K562 (cell line): ENCODE data around the gene STK17A. TPM values are rescaled to one million over a fixed set of nuclear protein-coding genes. Genes with fewer than 3 reads are reported as not detected.
A peak's percentile ranks its signal among the peaks of the same experiment; 100 is the strongest.

Experiments
- ATAC-seq: fragments of 200-7000 bp; cut with Tn5 transposase; 3 replicates; pipeline ENCODE4 v1.9.1; 2020; ENCODE audit warnings: moderate library complexity
- BruUV-seq: library from RNA; stranded (reverse); fragments of 400-500 nt; replicated peaks from 2 replicates; lab custom pipeline; 2021; lab: Mats Ljungman, UMichigan
- CTCF ChIA-PET: fragments of 300-600 bp; formaldehyde crosslinking; extraction: SDS; loops from one replicate; lab custom pipeline; 2021; ENCODE audit warnings: low intra/inter-chr PET ratio; lab: Yijun Ruan, JAX
- POLR2A ChIA-PET: fragments of 300-600, 350-650 bp; sonication (Branson Sonifier 250); formaldehyde crosslinking; extraction: SDS; loops from one replicate; lab custom pipeline; 2021; ENCODE audit warnings: antibody characterized with exemption, inconsistent platforms; lab: Yijun Ruan, JAX
- DNase-seq, 4 experiments: peaks; one replicate each; pipeline versions ENCODE4 v3.0.0 to v3.0.0-alpha.2; 2011 to 2018; ENCODE audit warnings: low spot score in 3 of 4, mixed read lengths in 3 of 4; ENCODE audit errors: extremely low read depth in 1 of 4
- FAIRE-seq: peaks from 2 replicates; lab custom pipeline; 2011; peaks lifted over from hg19 to GRCh38; lab: Jason Lieb, UNC
- H2AFZ ChIP-seq: 2 replicates; pipeline ENCODE4 v1.6.0; 2011; ENCODE audit warnings: low read depth, low read length, control low read depth, inconsistent platforms
- H3K27ac ChIP-seq: fragments of 200-600 bp; 3 replicates; pipeline ENCODE4 v1.8.0; 2011; ENCODE audit warnings: low read depth, mild to moderate bottlenecking, control low read depth, inconsistent platforms, low read length, moderate library complexity, mixed read lengths; ENCODE audit errors: extremely low read depth
- H3K27me3 ChIP-seq, 2 experiments: fragments of 300-600 bp in 1 of 2; 2 replicates in 1 of 2; 3 replicates in 1 of 2; pipeline versions ENCODE4 v1.6.0 to v1.8.0; 2011; ENCODE audit warnings: inconsistent platforms in 2 of 2, low read length in 2 of 2, mild to moderate bottlenecking in 1 of 2, mixed read lengths in 1 of 2, moderate library complexity in 1 of 2; ENCODE audit not compliant: control insufficient read depth in 2 of 2, insufficient read depth in 2 of 2
- H3K36me3 ChIP-seq: fragments of 300-600 bp; 3 replicates; pipeline ENCODE4 v1.8.0; 2011; ENCODE audit warnings: mild to moderate bottlenecking, low read length, inconsistent platforms; ENCODE audit not compliant: control insufficient read depth, insufficient read depth
- H3K4me1 ChIP-seq, 2 experiments: fragments of 200-600 bp in 1 of 2; replicated peaks in 1 of 2; 2 replicates in 1 of 2; 3 replicates in 1 of 2; pipeline versions ENCODE4 v1.5.1 to v1.8.0; 2011; ENCODE audit warnings: inconsistent platforms in 2 of 2, low read length in 2 of 2, mild to moderate bottlenecking in 1 of 2, mixed read lengths in 1 of 2, moderate library complexity in 1 of 2; ENCODE audit not compliant: control insufficient read depth in 2 of 2, insufficient read depth in 2 of 2
- H3K4me2 ChIP-seq: 2 replicates; pipeline ENCODE4 v1.6.1; 2011; ENCODE audit warnings: low read length, control low read depth, inconsistent platforms, mixed read lengths; ENCODE audit not compliant: insufficient read depth
- H3K4me3 ChIP-seq: fragments of 200-600 bp; sonication (generic), shearing (Covaris generic); 2 replicates; pipeline ENCODE4 v1.5.1; 2016; ENCODE audit warnings: control low read depth, inconsistent platforms
- H3K79me2 ChIP-seq: fragments of 200-600 bp; 3 replicates; pipeline ENCODE4 v1.8.0; 2011; ENCODE audit warnings: low read length, inconsistent platforms; ENCODE audit not compliant: control insufficient read depth, insufficient read depth
- H3K9ac ChIP-seq, 2 experiments: 2 replicates each; pipeline versions ENCODE4 v1.6.0 to v1.6.1; 2011; ENCODE audit warnings: low read depth in 2 of 2, low read length in 2 of 2, control low read depth in 1 of 2, inconsistent platforms in 1 of 2, mild to moderate bottlenecking in 1 of 2, mixed read lengths in 1 of 2; ENCODE audit not compliant: insufficient read depth in 1 of 2
- H3K9me1 ChIP-seq: one replicate; pipeline ENCODE4 v1.6.0; 2011; ENCODE audit warnings: inconsistent platforms, mild to moderate bottlenecking, low read length, moderate library complexity; ENCODE audit not compliant: control insufficient read depth, insufficient read depth
- H3K9me3 ChIP-seq: replicated peaks from 2 replicates; pipeline ENCODE4 v1.5.1; 2011; ENCODE audit warnings: low read depth, low read length, inconsistent platforms; ENCODE audit not compliant: control insufficient read depth, insufficient read depth
- H4K20me1 ChIP-seq: replicated peaks from 2 replicates; pipeline ENCODE4 v1.6.1; 2011; ENCODE audit warnings: low read length, inconsistent platforms, mixed read lengths; ENCODE audit not compliant: control insufficient read depth, insufficient read depth
- BCOR ChIP-seq: fragments of 450-650 bp; IDR thresholded peaks from 2 replicates; pipeline ENCODE4 v1.6.1; 2016
- CBFA2T3 ChIP-seq: fragments of 450-650 bp; IDR thresholded peaks from 2 replicates; pipeline ENCODE4 v1.6.1; 2017
- CBX5 ChIP-seq: IDR thresholded peaks from 2 replicates; pipeline ENCODE4 v1.6.1; 2014; ENCODE audit warnings: low read depth, borderline replicate concordance
- KLF1 ChIP-seq: fragments of 450-650 bp; IDR thresholded peaks from 2 replicates; pipeline ENCODE4 v1.6.1; 2016; ENCODE audit warnings: missing genetic modification characterization, missing compliant biosample characterization
- MAFK ChIP-seq: IDR thresholded peaks from 2 replicates; pipeline ENCODE4 v1.6.1; 2011; ENCODE audit warnings: low read length, improper control_type of control experiment
- MAZ ChIP-seq, 2 experiments: fragments of 450-650 bp in 1 of 2; sonication (generic) in 1 of 2; formaldehyde crosslinking; IDR thresholded peaks in 1 of 2; conservative IDR thresholded peaks in 1 of 2; 2 replicates each; pipeline versions ENCODE4 v1.4.0 to v1.5.0; 2020; ENCODE audit warnings: mild to moderate bottlenecking in 1 of 2, missing genetic modification reagents in 1 of 2
- MYC ChIP-seq, 2 experiments: fragments of 250-450 bp in 1 of 2; sonication (Bioruptor Pico) in 1 of 2; IDR thresholded peaks; 2 replicates each; pipeline versions ENCODE4 v1.5.1 to v1.6.1; 2012 to 2021; ENCODE audit warnings: low read depth in 2 of 2, borderline replicate concordance in 1 of 2, improper control_type of control experiment in 1 of 2, low read length in 1 of 2, mild to moderate bottlenecking in 1 of 2, moderate library complexity in 1 of 2
- NR2C2 ChIP-seq, 2 experiments: fragments of 200-800 bp in 1 of 2; sonication (Bioruptor generic) in 1 of 2; sonication (generic) in 1 of 2; formaldehyde crosslinking in 1 of 2; IDR thresholded peaks; 2 replicates each; pipeline versions ENCODE4 v1.6.1 to v1.8.0; 2016 to 2022; ENCODE audit warnings: mild to moderate bottlenecking in 1 of 2, missing compliant biosample characterization in 1 of 2, missing genetic modification characterization in 1 of 2, missing genetic modification reagents in 1 of 2
- RB1 ChIP-seq: fragments of 450-650 bp; IDR thresholded peaks from 2 replicates; pipeline ENCODE4 v1.6.1; 2017; ENCODE audit warnings: low read depth, mild to moderate bottlenecking
- SAFB ChIP-seq: fragments of 200-400 bp; formaldehyde crosslinking; IDR thresholded peaks from 2 replicates; pipeline ENCODE4 v1.6.1; 2017; ENCODE audit warnings: low read depth, low read length, borderline replicate concordance
- SMAD2 ChIP-seq: fragments of 150-350 bp; IDR thresholded peaks from 2 replicates; pipeline ENCODE4 v1.6.1; 2014; ENCODE audit warnings: low read depth, mild to moderate bottlenecking, low read length
- TCF3 ChIP-seq: sonication (generic); formaldehyde crosslinking; IDR thresholded peaks from 2 replicates; pipeline ENCODE4 v1.4.0; 2020; ENCODE audit warnings: mild to moderate bottlenecking, missing genetic modification reagents
- TEAD1 ChIP-seq, 2 experiments: fragments of 450-650 bp in 1 of 2; sonication (generic) in 1 of 2; formaldehyde crosslinking; IDR thresholded peaks; 2 replicates each; pipeline versions ENCODE4 v1.4.0 to v1.8.0; 2020 to 2022; ENCODE audit warnings: mild to moderate bottlenecking in 2 of 2, missing genetic modification reagents in 1 of 2
- TOE1 ChIP-seq, 2 experiments: fragments of 450-650 bp in 1 of 2; sonication (generic) in 1 of 2; formaldehyde crosslinking in 1 of 2; IDR thresholded peaks; 2 replicates each; pipeline versions ENCODE4 v1.7.1 to v1.8.0; 2016 to 2022; ENCODE audit warnings: borderline replicate concordance in 2 of 2, mild to moderate bottlenecking in 2 of 2, antibody characterized with exemption in 1 of 2, inconsistent platforms in 1 of 2, low read depth in 1 of 2, missing genetic modification reagents in 1 of 2, moderate library complexity in 1 of 2
- ZFX ChIP-seq: sonication (generic); formaldehyde crosslinking; IDR thresholded peaks from 2 replicates; pipeline ENCODE4 v1.8.0; 2022; ENCODE audit warnings: mild to moderate bottlenecking, missing genetic modification reagents, moderate library complexity
- ZKSCAN1 ChIP-seq: fragments of 150-350 bp; IDR thresholded peaks from 2 replicates; pipeline ENCODE4 v1.6.1; 2016; ENCODE audit warnings: low read depth, low read length
- ZNF316 ChIP-seq: fragments of 450-650 bp; IDR thresholded peaks from 2 replicates; pipeline ENCODE4 v1.6.1; 2016
- ZNF79 ChIP-seq: fragments of 250-450 bp; sonication (Bioruptor Pico); IDR thresholded peaks from 2 replicates; pipeline ENCODE4 v1.4.0; 2020; ENCODE audit warnings: low read depth, mild to moderate bottlenecking, moderate library complexity
- WGBS: fragments of 100-300 bp; shearing (Covaris generic); methylation state at CpG from one replicate; pipeline ENCODE4 v1.1.6; 2016; ENCODE audit warnings: low coverage, mixed read lengths; ENCODE audit not compliant: insufficient coverage; ENCODE audit errors: missing lambda C conversion rate; 5-methylcytosine and 5-hydroxymethylcytosine counted together
- in situ Hi-C: fragments of 300-500 bp; cut with MboI; formaldehyde crosslinking; loops from 4 replicates; pipeline ENCODE4 v1.15.0; 2018; ENCODE audit warnings: inconsistent platforms, mixed read lengths
- intact Hi-C: fragments of 100-400 bp; cut with micrococcal nuclease; formaldehyde crosslinking; loops from 2 replicates; pipeline ENCODE4 v1.14.2; 2022
- polyA plus RNA-seq, 8 experiments: library from polyadenylated mRNA; depleted of rRNA in 4 of 8; stranded (reverse) in 5 of 8; unstranded in 3 of 8; fragments of >200 nt; fragmentation: Nextera tagmentation in 2 of 8; fragmentation: Illumina TruSeq in 1 of 8; extraction: Ambion mirVana in 2 of 8; extraction: Trizol in 1 of 8; gene quantifications; 2 replicates each; pipeline versions ENCODE4 v1.2.1 to v1.2.3, GENCODE V29; 2011 to 2014; ENCODE audit warnings: inconsistent platforms in 1 of 8, missing spikeins in 1 of 8
- total RNA-seq, 7 experiments: library from RNA; depleted of rRNA in 6 of 7; stranded (reverse); fragments of >200 nt in 6 of 7; fragmentation: Illumina TruSeq in 2 of 7; extraction: Trizol in 2 of 7; gene quantifications; 2 replicates each; pipeline versions ENCODE4 v1.2.1 to v1.2.3, GENCODE V29; 2011 to 2021; ENCODE audit warnings: low replicate concordance in 1 of 7
- TF ChIP-seq, protein P1 (sequence below), 2 experiments: fragments of 450-650 bp; conservative IDR thresholded peaks; 2 replicates each; pipeline ENCODE4 v1.6.1; 2017; ENCODE audit warnings: mild to moderate bottlenecking in 2 of 2, moderate library complexity in 2 of 2

STK17A gene
- total and polyA plus RNA-seq, 9 of the 15 experiments (the other 6 are each of a cell fraction or from before 2014, with no cell fraction given) = 3.4 to 16.3 (median 13.2) TPM

DNA sequence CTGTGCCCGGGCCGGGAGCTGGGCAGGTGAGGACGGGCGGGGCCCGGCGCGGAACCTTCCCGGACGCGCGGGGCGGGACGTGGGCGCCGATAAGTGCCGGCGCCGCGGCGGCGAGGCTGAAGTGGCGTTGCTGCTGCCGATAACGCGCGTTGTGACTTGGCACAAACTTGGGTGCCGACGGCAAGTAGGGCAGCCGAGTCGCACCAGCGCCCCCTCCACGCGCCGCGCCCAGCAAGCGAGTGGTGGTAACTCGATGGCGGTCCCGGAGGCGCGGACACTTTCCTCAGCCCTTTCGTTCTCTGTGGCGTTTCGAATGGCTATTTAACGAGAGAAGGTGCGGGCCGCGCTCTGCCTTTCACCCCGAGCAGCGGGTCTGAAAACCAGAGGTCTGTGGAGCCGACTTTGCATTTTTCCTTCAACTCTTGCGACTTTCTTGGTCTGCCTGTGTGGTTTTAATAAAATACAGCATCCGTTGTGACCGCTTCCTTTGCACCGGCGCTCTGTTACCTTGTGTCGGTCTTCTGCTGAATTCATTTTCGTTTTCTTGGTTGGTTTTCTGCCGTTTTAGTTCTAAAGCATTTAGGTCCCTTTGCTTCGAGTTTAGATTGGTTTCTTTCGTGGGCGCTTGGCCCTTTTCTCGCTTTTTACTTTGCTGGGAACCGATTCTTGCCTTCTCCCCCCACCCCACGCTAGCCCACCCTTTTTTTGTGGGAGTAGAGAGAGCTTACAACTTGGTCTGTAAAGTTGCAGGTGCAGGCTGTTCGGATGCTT is 701 bp downstream of the STK17A start:
- ATAC-seq = peak; percentile 62
- H3K9me1 ChIP-seq = no peaks in the 10 kb centered on the region
- TF ChIP-seq TCF3 (CRISPR knock-in tag) (peak; percentile 73), RB1 (0 out of 2 replicates have a peak, but pooled peaks have one; percentile 56), NR2C2 (CRISPR knock-in tag; IDR thresholded peaks at IDR 0.05) (peak; percentile 61), NR2C2 (tag; IDR thresholded peaks at IDR 0.05) (no peak), KLF1 (tag) (no peak), BCOR (peak; percentile 9; the same call in 1 of the 2 replicates), CBX5 (0 out of 2 replicates have a peak, but pooled peaks have one; percentile 48), ZNF79 (CRISPR knock-in tag) (no peak), SMAD2 (no peak), ZNF316 (peak; percentile 53), MYC (IDR thresholded peaks at IDR 0.05; ENCODE audit: low read depth, low read length) (peak; percentile 46; the same call in 1 of the 2 replicates), MYC (CRISPR knock-in tag; IDR thresholded peaks at IDR 0.05; ENCODE audit: borderline replicate concordance, low read depth) (no peak), CBFA2T3 (peak; percentile 66), ZKSCAN1 (0 out of 2 replicates have a peak, but pooled peaks have one; percentile 17), TEAD1 (CRISPR knock-in tag; IDR thresholded peaks at IDR 0.05) (peak in 1 of 2 experiments; percentile 69; a peak in 1 of 4 replicates), ZFX (CRISPR knock-in tag) (peak; percentile 70), SAFB (peak; percentile 95), TOE1 (IDR thresholded peaks at IDR 0.05; ENCODE audit: borderline replicate concordance) (no peak), TOE1 (CRISPR knock-in tag; IDR thresholded peaks at IDR 0.05; ENCODE audit: borderline replicate concordance, low read depth) (0 out of 2 replicates have a peak, but pooled peaks have one; percentile 38), MAFK (peak; percentile 42; the same call in 1 of the 2 replicates), MAZ (CRISPR knock-in tag; conservative IDR thresholded peaks at IDR 0.05 in 1 of 2, IDR thresholded peaks at IDR 0.05 in 1 of 2) (peak in 1 of 2 experiments; percentile 51; a peak in 1 of 4 replicates)
- TF ChIP-seq, protein P1, sequence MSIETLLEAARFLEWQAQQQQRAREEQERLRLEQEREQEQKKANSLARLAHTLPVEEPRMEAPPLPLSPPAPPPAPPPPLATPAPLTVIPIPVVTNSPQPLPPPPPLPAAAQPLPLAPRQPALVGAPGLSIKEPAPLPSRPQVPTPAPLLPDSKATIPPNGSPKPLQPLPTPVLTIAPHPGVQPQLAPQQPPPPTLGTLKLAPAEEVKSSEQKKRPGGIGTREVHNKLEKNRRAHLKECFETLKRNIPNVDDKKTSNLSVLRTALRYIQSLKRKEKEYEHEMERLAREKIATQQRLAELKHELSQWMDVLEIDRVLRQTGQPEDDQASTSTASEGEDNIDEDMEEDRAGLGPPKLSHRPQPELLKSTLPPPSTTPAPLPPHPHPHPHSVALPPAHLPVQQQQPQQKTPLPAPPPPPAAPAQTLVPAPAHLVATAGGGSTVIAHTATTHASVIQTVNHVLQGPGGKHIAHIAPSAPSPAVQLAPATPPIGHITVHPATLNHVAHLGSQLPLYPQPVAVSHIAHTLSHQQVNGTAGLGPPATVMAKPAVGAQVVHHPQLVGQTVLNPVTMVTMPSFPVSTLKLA (conservative IDR thresholded peaks at IDR 0.05) = peak; percentile 23 to 62; a peak in 1 of 4 replicates

More for the DNA sequence above, 701 bp downstream of the STK17A start:
- ChIA-PET POLR2A (interaction anchor here (1.0 to 2.4 kb wide), 7 partner anchors 11 to 275 kb away, joined by 3 to 16 read pairs (median 5); no protein-coding TSS in a partner anchor), CTCF (interaction anchor here (1.7 to 5.4 kb wide), 3 partner anchors 117 to 255 kb away, joined by 15 to 53 read pairs (median 22); no protein-coding TSS in a partner anchor)
- under 1% methylated on average over 64 of the region's 66 CpGs for WGBS
- no peaks in the 10 kb centered on the region; a peak in 1 of 5 replicates for H3K27me3 ChIP-seq
- no TSS peak for BruUV-seq
- no peaks in the 10 kb centered on the region; the same call in 1 of the 2 replicates for H3K9me3 ChIP-seq
- peak overlapping the region; percentile 91 for H2AFZ ChIP-seq
- H4K20me1 ChIP-seq = 0 out of 2 replicates have a peak, but pooled peaks cover 4% of the 10 kb centered on the region
- in situ Hi-C loops (loop anchor here (10.0 kb wide), 1 partner anchor 251 kb away; no protein-coding TSS in a partner anchor), intact Hi-C loops (loop anchor here (1.0 to 10.0 kb wide), 3 partner anchors 144 to 371 kb away; partner anchors contain the start of gene COA1)
- H3K27ac ChIP-seq = peak overlapping the region; percentile 82
- no peaks in the 10 kb centered on the region for H3K36me3 ChIP-seq
- peak; percentile 78 for FAIRE-seq
- DNase-seq = peak in 2 of 4 experiments; percentile 50 to 75
- peak overlapping the region; percentile 89 for H3K4me3 ChIP-seq
- H3K4me1 ChIP-seq = peaks cover 7 to 10% of the 10 kb centered on the region in 2 experiments; a peak in 4 of 5 replicates
- peaks cover 52% of the 10 kb centered on the region for H3K79me2 ChIP-seq
- peak overlapping the region; percentile 82 to 97 for H3K9ac ChIP-seq
- peak overlapping the region; percentile 95 for H3K4me2 ChIP-seq
